HL-60 (cell line): ENCODE results near the gene MYCBPAP.

Source experiments
- POLR2AphosphoS5 ChIP-seq: IDR thresholded peaks from 2 replicates; pipeline ENCODE4 v1.6.1; 2012; ENCODE audit warnings: low read depth
- TF ChIP-seq, protein P1 (sequence below): IDR thresholded peaks from one replicate; pipeline ENCODE4 v1.5.1; 2011; ENCODE audit warnings: low read length, control low read depth, inconsistent platforms; ENCODE audit not compliant: insufficient read depth

GRCh38 chr17:50545311-50545710, 37.1 kb downstream of the MYCBPAP start:
- TF ChIP-seq, protein P1, sequence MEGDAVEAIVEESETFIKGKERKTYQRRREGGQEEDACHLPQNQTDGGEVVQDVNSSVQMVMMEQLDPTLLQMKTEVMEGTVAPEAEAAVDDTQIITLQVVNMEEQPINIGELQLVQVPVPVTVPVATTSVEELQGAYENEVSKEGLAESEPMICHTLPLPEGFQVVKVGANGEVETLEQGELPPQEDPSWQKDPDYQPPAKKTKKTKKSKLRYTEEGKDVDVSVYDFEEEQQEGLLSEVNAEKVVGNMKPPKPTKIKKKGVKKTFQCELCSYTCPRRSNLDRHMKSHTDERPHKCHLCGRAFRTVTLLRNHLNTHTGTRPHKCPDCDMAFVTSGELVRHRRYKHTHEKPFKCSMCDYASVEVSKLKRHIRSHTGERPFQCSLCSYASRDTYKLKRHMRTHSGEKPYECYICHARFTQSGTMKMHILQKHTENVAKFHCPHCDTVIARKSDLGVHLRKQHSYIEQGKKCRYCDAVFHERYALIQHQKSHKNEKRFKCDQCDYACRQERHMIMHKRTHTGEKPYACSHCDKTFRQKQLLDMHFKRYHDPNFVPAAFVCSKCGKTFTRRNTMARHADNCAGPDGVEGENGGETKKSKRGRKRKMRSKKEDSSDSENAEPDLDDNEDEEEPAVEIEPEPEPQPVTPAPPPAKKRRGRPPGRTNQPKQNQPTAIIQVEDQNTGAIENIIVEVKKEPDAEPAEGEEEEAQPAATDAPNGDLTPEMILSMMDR: no peak
- TF ChIP-seq POLR2AphosphoS5: no peak
